Testis (tissue), 3 donors: ENCODE results near the gene SYTL4. TPM values are rescaled to one million over a fixed set of nuclear protein-coding genes. Genes with fewer than 3 reads are reported as not detected.
A peak's percentile ranks its signal among the peaks of the same experiment; 100 is the strongest.

Experiments
- DNase-seq: peaks from one replicate; pipeline ENCODE4 v3.0.0-alpha.2; 2019
- H3K27ac ChIP-seq, 2 donors: fragments of 200-600 bp; sonication (generic); one replicate each; pipeline ENCODE4 v1.5.1; 2019
- H3K27me3 ChIP-seq: fragments of 200-600 bp; sonication (generic); one replicate; pipeline ENCODE4 v1.5.1; 2019
- H3K36me3 ChIP-seq: fragments of 200-600 bp; sonication (generic); one replicate; pipeline ENCODE4 v1.5.1; 2017; ENCODE audit warnings: low read depth; ENCODE audit errors: missing control alignments
- H3K4me1 ChIP-seq: fragments of 200-600 bp; sonication (generic); one replicate; pipeline ENCODE4 v1.5.1; 2019
- H3K4me3 ChIP-seq, 2 donors: fragments of 200-600 bp; sonication (generic); one replicate each; pipeline ENCODE4 v1.5.1; 2017 to 2019
- H3K9me3 ChIP-seq: fragments of 200-600 bp; sonication (generic); one replicate; pipeline ENCODE4 v1.5.1; 2017
- CTCF ChIP-seq, 3 experiments: fragments of 450-650 bp in 2 of 3; fragments of 200-600 bp in 1 of 3; sonication (generic) in 1 of 3; IDR thresholded peaks; one replicate each; pipeline ENCODE4 v1.5.1; 2016 to 2019; ENCODE audit warnings: antibody characterized with exemption in 3 of 3, mild to moderate bottlenecking in 2 of 3, moderate library complexity in 1 of 3
- POLR2A ChIP-seq: fragments of 450-650 bp; IDR thresholded peaks from one replicate; pipeline ENCODE4 v1.6.1; 2017; ENCODE audit warnings: antibody characterized with exemption, mild to moderate bottlenecking, moderate library complexity
- WGBS, 2 donors: methylation state at CpG; one replicate each; pipeline ENCODE4 v1.1.5; 2018; 5-methylcytosine and 5-hydroxymethylcytosine counted together
- intact Hi-C: fragments of 100-400 bp; cut with DNase I; formaldehyde crosslinking; loops from one replicate; pipeline ENCODE4 v1.15.1; 2023; ENCODE audit warnings: low total_unique reads
- polyA plus RNA-seq: library from polyadenylated mRNA; stranded (reverse); fragments of 350-450 nt; fragmentation: Illumina TruSeq; extraction: RNeasy Lipid Tissue Mini Kit (QIAGEN cat#74804); gene quantifications from one replicate; pipeline ENCODE4 v1.2.3, GENCODE V29; 2014; ENCODE audit warnings: low read depth, low replicate concordance; ENCODE audit not compliant: insufficient read depth
- total RNA-seq, 2 donors: library from RNA; depleted of rRNA; stranded (reverse); fragments of >200 nt; gene quantifications; one replicate each; pipeline ENCODE4 v1.2.3, GENCODE V29; 2016

Gene SYTL4
- total and polyA plus RNA-seq, 3 donors from 2014 or later: 26.3 to 64.7 (median 51.4) TPM

DNA sequence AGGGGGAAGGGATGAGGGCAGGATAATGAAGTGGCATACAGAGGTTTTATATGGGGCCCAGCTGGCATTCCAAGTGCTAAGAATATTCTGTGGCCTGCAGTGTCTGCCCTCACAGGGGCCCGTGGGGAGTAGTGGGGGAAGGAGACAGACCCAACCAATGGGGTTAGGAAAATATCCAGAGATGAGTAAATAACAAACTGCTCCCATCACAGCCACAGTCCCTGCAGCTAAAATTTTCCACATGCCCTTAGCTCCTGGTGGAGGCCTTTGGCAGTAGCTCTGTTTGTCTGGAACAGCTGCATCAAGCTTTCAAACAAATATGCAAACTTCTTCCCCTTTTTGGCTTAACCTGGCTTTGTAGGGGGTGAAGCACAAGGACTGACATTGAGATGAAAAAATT lies 84.8 kb downstream of the SYTL4 start:
- no peak overlapping the region for H3K27ac ChIP-seq

GRCh38 chrX:100645106-100645505 lies 86.8 kb downstream of the SYTL4 start:
- 85 to 86% methylated on average over 1 to 4 of the region's 4 CpGs for WGBS, 2 donors
- TF ChIP-seq CTCF (IDR thresholded peaks at IDR 0.05) (no peak), POLR2A (no peak)
- Histone ChIP-seq H3K27me3 (no peaks in the 10 kb centered on the region), H3K36me3 (no peaks in the 10 kb centered on the region), H3K9me3 (no peaks in the 10 kb centered on the region), H3K27ac (peak overlapping the region in 1 of 2 donors; percentile 50), H3K4me1 (no peaks in the 10 kb centered on the region), H3K4me3 (no peak overlapping the region)
- intact Hi-C loops: no loop called here
- DNase-seq: no peak

More for the DNA sequence above, 84.8 kb downstream of the SYTL4 start:
- no peak for DNase-seq
- intact Hi-C loops: no loop called here
- Histone ChIP-seq H3K36me3 (no peaks in the 10 kb centered on the region), H3K9me3 (no peaks in the 10 kb centered on the region), H3K4me1 (no peaks in the 10 kb centered on the region), H3K27me3 (no peaks in the 10 kb centered on the region), H3K4me3 (no peak overlapping the region)
- TF ChIP-seq CTCF (IDR thresholded peaks at IDR 0.05) (no peak), POLR2A (no peak)
- 18 to 25% methylated on average over 1 of the region's 1 CpG for WGBS, 2 donors

GRCh38 chrX:100643956-100644860 lies 87.7 kb downstream of the SYTL4 start, which contains the start of gene SRPX2:
Gene SRPX2, plus strand, starts transcription at chrX:100644199. Its CDS starts 2,124 bp downstream, at chrX:100646323.
- Histone ChIP-seq H3K9me3 (no peaks in the 10 kb centered on the region), H3K27ac (peak within 1 kb of the TSS in 1 of 2 donors; percentile 50), H3K27me3 (no peaks in the 10 kb centered on the region), H3K4me3 (no peak within 1 kb of the TSS), H3K36me3 (no peaks in the 10 kb centered on the region), H3K4me1 (no peaks in the 10 kb centered on the region)
- DNase-seq: peak; percentile 42
- no peak for TF ChIP-seq POLR2A
- no peak for TF ChIP-seq CTCF (IDR thresholded peaks at IDR 0.05)
- intact Hi-C loops: no loop called here
- WGBS, 2 donors: 31 to 39% methylated on average over 10 to 11 of the region's 11 CpGs

GRCh38 chrX:100643212-100643611 lies 88.7 kb downstream of the SYTL4 start:
- H3K9me3 ChIP-seq: no peaks in the 10 kb centered on the region
- whole genome bisulfite sequencing, 2 donors: 91 to 98% methylated on average over 10 to 11 of the region's 11 CpGs
- TF ChIP-seq CTCF (IDR thresholded peaks at IDR 0.05) (no peak), POLR2A (no peak)
- no peak for DNase-seq
- H3K36me3 ChIP-seq: no peaks in the 10 kb centered on the region
- no peaks in the 10 kb centered on the region for H3K4me1 ChIP-seq
- no peaks in the 10 kb centered on the region for H3K27me3 ChIP-seq
- intact Hi-C loops: no loop called here
- no peak overlapping the region for H3K27ac ChIP-seq
- H3K4me3 ChIP-seq: no peak overlapping the region
